Suppressor macrophage (primary cell): Measurements from ENCODE around the gene MAMSTR.
A peak's percentile ranks its signal among the peaks of the same experiment; 100 is the strongest.
"Not testable (repeated sequence)": the region's sequence is repeated elsewhere in the genome, so short reads cannot be mapped to it uniquely, and the experiment has no call there.

ENCODE experiments used
- DNase-seq, 4 experiments: peaks; one replicate each; pipeline ENCODE4 v3.0.0-alpha.2; 2020 to 2022

The MAMSTR gene

DNA sequence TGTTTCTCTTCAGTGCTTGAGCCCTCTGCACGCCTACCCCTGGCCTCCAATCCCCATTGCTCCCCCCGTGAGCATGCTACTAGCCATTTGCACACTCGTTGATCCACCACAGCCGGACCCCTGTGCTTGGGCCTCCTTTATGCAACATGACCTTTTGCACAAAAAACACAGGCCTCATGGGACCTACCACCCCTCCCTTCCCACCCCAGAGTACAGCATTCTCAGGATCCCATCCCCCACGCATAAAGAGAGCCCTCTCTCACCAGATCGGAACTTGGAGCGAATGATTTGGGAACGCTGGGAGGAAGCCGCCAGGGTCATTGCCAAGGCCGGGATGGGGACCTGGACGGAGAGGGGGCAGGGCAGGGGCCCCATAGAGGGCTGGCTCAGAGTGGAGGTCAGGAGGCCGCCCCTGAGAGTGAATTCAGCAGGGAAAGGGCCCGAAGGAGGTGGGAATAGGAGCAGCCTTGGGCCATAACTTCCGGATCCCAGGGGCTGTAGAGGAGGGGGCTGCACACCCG, 754 bp downstream of the MAMSTR start:
- no peak for DNase-seq

DNA sequence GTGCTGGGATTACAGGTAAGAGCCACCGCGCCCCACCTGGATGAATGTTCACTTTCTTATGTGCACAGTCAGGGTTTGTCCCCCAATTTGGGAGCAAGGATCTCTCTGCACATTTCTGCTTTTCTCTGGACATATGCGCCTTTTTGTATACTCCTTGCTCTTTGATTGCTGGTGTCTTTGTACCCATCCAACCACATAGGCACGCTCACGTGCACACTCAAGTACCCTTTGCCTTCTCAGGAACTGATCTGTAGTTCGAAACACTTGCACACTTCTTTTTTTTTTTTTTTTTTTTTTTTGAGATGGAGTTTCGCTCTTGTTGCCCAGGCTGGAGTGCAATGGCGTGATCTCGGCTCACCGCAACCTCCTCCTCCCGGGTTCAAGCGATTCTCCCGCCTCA, 1.4 kb downstream of the MAMSTR start:
- not testable (repeated sequence) for DNase-seq

DNA sequence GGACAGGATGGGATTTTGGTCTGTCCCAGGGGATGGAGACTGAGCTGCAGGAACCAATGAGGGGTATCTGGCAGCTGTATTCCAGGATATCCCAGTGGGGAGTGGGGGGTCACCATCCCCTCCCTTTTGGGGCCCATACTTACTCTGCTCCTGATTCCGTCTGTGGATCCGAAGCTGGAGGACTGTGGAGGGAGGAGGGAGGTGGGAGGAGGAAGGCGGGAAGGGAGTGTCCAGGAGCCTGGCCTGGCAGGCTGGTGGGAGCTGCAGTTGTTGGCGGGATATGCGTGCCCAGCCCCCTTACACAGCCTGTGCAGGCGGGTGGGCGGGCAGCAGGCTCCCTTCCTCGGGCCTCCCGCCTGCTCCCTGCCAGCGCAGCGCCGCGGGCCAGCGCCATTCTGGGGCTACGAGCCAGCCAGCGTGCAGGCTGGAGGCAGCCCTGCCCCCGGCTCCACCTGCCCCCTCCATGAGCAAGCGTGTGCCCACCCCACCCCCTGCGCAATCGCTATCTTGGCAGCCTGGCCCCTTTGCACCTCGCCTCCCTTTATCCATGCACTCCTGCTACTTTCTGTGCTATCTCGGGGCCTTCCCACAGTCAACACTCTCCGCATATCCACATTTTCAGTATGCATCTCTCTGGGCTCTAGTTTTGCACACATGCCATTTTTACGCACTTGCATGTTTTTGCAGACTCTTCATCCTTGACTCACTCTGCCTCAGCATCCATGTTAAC, 2.8 kb downstream of the MAMSTR start:
- no peak for DNase-seq

DNA sequence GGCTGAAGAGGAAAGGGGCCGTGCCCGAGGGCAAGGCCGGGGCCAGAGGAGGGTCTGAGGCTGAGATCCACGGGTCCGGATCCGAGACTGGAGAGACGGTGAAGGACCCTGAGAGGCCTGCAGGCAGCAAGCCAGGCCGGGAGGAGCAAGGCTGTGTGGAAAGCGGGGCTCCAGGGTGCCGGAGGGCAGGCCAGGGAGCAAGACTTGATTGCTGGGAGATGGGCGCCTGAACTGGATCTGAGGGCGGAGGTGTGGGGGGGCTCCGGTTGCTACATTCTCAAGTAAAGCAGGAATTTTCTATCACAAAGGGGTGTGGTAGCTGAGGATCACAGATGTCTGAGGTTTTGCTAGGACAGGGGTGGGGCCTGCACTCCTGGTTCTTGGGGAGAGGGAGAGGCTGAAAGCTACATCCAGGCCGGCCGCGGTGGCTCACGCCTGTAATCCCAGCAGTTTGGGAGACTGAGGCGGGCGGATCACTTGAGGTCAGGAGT, 3.8 kb downstream of the MAMSTR start:
- no peak for DNase-seq

DNA sequence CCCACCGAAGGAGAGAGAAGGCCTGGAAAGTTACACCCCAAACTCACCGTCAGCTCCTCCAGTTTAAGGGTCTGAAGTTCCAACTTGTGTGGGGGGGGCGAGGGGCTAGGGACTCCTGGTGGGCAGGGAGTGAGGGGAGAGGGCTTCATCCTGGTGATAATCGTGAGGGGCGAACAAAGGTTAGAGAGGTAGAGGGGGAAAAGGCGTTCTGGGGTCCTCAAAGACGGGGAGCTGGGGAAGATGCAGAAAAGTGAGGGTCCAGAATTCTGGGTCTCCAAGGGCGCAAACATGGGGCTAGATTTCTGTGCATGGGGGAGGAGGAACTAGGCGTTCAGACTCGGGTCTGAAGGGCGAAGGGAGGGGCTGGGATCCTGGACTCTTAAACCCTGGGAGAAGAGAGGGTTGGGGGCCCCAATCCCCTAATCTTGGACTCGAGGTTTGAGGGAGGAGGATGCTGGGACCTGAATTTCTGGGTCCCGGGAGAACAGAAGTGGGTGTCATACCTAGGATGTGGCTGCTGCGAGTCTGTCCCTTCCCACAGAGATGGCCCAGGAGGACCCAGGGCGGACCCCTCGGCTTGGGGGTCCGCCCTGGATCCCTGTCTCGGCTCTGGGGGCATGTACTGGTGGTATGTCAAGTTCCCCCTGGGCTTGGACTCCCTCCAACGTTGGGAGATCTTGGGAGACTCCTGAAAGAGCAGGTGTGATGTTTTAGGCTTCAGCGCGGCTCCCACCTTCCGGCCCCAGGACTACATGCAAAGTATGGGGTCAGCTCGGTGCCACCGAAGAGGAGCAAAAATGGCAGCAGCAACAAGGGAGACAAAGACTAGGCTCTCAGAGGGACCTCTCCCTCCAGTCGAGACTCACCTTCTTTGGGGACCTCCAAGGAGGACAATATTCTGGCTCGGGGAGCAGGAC, 4.5 kb downstream of the MAMSTR start:
- DNase-seq, result no peak

DNA sequence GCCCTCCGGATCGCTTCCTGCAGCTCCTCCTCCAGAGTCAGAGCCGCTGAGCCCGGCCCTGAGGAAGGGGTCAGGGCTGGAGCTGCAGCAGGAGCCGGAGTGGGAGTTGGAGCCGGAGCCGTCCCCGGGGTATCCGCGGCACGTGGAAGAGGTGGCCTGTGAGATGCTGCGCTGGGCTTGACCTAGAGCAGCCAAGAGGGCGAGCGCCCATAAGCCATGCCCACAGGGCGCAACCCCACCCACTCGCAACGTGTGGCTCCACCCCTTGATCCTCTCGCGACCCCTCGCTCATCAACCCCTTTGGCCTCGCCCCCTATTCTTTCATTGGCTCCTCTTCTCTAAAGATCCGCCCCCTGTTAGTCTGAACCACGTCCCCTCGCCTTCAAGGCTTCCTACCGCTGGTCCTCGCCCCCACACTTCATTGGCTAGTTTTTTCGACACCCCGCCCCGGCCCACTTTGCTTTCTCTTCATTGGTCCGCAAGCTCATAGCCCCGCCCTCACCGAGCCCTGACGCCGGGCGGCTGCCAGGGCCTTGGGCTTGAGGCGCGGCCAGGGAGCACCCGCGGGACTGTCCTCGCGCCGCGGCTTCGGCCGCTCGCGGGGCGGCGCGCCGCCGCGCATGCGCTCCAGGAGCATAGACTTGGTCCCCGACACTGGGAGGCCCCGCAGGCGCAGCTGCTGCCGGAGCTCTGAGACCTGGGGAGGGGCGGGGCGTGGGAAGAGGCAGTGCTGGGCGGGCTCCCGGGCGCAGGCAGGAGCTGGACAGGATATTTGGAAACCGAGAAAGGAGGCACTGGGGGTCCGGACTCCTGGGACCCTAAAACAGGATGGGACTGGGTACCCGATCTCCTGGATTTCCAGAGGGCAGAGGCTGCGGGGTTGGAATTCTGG, 5.4 kb downstream of the MAMSTR start:
- peak; percentile 99 to 100 (median 100) for DNase-seq

DNA sequence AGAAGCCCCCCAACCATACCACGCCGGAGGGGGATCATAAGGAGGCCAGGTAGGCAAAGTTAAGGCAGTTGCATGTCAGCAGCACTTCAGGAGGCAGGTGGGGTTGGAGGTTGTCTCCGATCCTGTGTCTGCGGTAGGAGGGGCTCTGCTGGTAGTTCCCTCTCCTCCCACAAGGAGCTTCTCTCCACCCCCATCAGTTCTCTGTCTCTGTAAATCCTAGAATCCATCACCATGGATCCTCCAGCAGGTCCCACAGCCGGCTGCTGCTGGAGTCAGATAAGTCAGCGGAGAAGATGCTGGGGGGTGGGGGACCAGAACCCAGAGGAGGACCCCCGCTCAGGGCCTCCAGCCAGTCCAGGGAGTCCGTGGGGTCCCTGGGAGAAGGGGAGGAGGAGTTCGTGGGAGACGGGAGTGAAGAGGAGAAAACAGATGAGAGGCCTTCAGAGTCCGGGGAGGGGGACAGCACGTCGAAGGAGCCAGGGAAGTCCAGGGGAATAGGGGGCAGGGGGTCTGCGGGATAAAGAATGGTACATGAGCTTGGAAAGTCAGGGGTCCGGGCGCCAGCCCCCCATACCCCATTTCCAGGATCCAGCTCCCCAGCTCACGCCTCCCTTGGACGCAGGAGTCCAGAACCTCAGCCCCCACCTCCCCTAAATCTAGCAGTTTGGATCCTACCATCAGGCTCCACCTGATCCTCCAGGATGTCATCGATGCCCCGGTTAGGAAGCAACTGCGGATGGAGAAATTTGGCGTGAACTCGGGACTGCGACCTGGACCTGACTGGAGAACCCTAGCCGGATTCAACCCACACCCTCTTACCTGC, 6.3 kb downstream of the MAMSTR start:
- peak in 1 of 4 experiments; percentile 32 for DNase-seq

DNA sequence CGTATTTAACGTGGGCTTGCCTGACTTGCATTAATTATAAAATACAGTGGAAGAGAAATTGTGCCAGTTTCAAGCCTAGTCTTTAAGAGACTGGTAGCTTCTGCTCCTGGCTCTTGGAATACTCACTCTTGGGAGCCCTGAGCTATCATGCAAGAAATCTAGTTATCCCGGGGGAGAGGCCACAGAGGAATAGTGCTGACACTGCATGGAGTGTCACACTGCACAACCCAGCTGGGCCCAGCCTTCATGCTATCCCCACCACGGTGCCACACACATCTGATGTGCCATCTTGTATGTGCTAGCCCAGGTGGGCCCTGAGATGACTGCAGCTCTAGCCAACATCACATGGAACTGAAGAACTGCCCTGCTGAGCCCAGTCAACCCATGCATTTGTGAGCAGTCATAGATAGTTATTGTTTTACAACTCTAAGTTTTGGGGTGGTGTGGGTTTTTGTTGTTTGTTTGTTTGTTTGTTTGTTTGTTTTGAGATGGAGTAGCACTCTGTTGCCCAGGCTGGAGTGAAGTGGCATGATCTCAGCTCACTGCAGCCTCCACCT, 8.3 kb downstream of the MAMSTR start:
- no peak for DNase-seq

DNA sequence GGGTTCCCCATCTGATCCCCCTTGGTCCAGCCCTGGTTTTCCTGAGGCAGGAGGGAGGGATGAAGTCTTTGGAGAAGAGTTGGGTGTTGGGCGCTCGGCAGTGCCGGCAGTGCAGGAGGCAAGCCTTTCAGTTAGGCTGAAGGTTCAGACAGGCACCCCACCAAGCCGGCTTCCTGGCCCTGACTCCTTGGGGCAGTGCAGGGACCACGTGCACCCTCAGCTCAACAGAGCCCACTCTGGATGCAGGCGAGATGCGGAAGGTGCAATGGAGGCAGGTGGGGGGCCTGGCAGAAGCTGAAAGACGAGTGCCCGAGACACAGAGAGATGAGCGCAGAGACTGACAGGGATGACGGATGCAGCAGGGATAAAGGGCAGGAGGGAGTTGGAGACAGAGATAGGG, 11.1 kb downstream of the MAMSTR start:
- DNase-seq, result no peak

DNA sequence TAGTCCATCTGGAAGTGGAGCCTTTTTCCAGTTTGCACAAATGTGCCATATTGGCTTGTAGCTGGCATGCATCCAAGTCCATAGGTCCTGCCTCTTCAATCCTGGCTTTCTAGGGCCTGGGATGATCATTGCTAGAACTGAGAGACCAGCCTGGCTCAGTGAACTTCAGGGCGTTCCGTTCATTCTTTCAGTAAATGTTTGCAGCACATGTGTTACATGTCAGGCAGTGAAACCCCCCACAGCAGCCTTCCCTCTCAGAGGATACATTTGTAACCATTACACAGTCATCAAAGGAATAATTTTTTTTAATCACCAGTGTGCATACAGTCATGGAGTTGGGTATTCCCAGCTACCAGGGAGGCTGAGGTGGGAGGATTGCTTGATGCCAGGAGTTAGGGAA, 14.1 kb downstream of the MAMSTR start:
- no peak for DNase-seq

DNA sequence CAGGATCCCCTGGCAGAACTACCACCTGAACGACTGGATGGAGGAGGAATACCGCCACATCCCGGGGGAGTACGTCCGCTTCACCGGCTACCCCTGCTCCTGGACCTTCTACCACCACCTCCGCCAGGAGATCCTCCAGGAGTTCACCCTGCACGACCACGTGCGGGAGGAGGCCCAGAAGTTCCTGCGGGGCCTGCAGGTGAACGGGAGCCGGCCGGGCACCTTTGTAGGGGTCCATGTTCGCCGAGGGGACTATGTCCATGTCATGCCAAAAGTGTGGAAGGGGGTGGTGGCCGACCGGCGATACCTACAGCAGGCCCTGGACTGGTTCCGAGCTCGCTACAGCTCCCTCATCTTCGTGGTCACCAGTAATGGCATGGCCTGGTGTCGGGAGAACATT, 16.2 kb downstream of the MAMSTR start:
- DNase-seq, result no peak

DNA sequence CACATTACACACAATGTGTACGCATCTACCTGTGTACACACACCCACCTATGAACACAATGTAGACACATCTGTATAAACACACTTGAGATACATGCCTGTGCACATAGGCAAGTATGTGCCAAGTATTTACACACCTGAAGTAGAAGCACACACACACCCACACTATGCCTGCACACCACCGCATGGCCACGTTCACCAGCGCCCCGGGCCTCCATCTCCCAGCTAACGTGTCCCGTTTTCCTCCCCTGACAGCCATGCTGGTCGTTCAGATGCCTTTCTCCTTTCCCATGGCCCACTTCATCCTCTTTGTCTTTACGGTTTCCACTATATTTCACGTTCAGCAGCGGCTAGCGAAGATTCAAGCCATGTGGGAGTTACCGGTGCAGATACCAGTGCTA, 16.8 kb downstream of the MAMSTR start:
- no peak for DNase-seq

DNA sequence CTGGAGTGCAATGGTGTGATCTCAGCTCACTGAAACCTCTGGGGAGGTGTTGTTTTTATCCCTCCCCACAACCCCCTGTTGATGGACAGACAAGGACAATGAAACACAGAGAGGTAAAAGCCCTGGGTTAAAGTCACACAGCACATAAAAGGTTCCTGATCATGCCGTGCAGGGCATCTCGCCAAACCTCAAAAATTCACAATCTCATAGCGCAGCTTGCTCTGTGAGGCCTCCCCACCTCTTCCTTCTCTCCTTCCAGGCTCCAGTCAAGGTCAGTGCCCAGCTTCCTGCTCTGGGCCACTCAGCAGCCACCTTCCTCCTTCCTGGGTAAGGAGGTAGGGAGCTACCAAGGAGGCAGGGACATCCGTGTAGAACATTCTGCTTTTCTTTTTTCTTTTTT, 21.5 kb downstream of the MAMSTR start:
- DNase-seq, result peak in 2 of 4 experiments; percentile 21 to 40

DNA sequence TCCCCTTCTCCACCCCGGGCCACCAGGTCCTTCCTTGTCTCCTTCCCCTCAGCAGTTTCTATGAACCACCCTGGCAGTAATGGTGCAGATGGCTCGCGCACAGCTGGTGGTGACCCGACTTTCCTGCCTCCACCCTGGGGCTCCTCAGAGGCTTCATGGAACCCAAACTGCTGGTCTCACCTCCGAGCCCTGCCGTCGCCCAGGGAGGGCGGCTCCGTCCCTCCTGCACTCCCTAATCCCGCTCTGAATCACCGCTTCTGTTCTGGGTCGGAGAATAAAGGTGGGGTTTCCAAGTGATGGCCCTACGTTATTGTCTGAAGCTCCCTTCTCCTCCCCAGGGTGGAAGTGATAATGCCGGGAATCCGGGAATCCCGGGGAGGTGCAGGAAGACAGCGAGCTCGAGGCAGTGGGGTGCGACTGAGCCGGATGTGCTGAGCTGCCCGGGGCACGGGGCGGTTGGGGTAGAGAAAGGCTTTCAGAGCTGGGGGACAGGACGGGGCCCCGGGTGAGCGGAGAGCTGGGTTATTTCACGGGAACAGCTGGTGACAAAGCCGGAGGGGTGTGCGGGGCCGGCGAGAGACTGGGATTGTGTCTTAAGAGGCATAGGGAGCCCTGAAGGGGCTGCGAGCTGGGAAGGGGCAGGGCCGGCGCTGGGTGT, 23.0 kb downstream of the MAMSTR start:
- DNase-seq, result no peak

DNA sequence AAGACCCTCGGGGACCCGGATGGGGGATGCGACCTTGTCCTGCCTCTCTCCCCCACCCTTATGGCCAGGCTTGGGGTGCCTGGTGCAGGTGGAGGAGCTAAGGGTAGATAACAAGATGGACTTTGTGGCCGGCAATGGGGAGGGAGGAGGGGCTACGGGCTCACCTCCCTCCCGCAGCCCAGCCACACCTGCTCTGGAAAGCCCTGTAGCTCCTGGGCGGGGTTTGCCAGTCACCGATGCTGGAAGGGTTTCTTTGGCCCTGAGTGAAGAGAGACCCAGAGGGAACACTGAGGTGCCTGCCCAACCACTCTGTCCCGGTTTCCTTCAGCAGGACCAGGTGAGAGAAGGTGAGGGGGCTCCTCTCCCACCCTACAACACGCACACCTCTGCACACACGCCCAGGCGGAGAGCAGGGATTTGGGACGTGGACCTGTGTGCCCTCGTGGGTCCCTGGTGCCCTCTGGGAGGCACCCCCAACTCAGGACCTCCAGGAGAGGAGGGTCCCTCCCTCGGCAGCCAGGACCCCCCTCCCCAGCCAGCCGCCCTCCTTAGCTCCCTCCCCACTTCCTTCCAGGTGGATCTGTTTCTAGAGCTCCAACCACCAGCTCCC, 23.7 kb downstream of the MAMSTR start, which contains the start of gene FUT2:
Gene FUT2 (plus strand): TSS at position 229 of the 610 bp plus-strand sequence. CDS start 6,986 bp downstream, outside the sequence.
- no peak for DNase-seq

DNA sequence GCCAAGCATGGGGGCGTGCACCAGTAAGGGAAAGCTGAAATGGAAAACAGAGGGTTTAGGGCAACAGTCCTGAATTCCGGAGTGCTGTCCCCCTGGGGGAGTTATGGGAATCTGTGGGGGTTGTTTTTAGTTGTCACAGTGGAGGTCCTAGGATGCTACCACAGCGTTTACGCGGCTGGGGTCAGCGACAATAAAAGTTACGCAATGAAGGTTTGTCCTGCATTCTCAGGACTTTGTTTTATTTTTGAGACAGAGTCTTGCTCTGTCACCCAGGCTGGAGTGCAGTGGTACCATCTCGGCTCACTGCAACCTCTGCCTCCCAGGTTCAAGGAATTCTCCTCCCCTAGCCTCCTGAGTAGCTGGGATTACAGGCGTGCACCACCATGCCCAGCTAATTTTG, 25.9 kb downstream of the MAMSTR start:
- DNase-seq, result not testable (repeated sequence)

DNA sequence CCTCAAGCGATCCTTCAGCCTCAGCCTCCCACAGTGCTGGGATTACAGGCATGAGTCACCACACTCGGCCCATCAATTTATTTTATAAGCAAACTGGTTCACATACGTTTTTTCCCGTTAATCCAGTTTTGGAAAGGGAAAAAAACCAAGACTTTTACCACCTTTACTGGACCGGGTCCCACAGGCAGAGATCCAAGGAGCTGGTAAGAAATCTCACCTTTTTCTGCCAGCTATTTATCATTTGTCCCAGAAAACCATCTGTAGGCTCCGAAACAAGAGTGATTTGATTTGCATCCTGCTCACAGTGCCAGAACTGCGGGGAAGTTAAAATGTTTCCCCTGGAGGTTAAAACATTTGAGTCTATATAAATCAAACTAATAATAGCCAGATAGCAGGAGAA, 30.1 kb downstream of the MAMSTR start:
- DNase-seq, result no peak

DNA sequence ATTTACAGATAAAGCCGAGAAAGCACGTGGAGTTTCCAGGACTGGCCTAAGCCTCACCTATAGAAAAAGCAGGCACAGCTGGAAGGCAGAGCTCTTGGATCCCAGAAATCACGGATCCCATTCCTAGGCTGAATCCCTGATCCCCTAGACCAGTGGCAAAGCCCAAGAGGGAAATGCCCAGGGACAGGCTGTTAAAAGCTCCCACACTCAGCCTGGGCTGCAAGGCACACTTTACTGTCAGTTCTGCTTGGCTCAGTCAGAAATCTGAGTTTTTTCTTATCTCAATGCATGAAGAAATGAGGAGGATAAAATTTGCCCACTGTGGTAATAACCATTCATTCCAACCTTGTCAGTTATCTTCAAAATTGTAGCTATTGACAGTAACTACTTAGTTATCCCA, 31.7 kb downstream of the MAMSTR start:
- no peak for DNase-seq

DNA sequence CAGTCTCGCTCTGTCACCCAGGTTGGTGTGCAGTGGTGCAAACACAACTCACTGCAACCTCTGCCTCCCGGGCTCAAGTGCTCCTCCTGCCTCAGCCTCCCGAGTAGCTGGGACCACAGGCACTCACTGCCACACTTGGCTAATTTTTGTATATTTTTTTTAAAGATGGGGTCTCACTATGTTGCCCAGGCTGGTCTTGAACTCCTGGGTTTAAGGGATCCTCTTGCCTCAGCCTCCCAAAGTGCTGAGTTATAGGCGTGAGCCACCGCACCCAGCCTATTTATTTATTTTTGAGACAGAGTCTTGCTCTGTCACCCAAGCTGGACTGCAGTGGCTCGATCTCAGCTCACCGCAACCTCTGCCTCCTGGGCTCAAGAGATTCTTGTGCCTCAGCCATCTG, 32.9 kb downstream of the MAMSTR start:
- DNase-seq, result not testable (repeated sequence)

DNA sequence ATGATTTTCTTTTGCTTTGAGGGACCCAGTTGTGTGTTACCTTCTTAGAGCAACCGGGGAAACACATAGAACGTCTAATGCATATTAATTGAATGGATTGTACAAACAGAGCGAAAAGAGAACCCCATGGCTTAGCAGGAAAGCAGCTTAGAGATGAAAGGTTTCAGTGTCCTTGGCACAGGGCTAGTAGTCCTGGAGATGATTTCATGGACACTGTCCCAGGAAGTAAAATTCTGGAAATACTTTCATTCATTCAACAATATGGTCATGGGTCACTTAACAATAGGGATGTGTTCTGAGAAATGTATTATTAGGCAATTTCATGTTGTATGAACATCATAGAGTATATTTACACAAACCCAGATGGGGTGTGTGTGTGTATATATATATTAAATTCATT, 33.4 kb downstream of the MAMSTR start:
- DNase-seq, result no peak
